22Rv1 (cell line): Measurements from ENCODE around the gene PDGFB.

ENCODE experiments used
- ZFX ChIP-seq: fragments of 450-650 bp; IDR thresholded peaks from 2 replicates; pipeline ENCODE4 v1.6.1; 2017; ENCODE audit warnings: antibody characterized with exemption, borderline replicate concordance
- TF ChIP-seq, protein P1 (sequence below): fragments of 450-650 bp; IDR thresholded peaks from 2 replicates; pipeline ENCODE4 v1.5.1; 2017; ENCODE audit warnings: mild to moderate bottlenecking

DNA sequence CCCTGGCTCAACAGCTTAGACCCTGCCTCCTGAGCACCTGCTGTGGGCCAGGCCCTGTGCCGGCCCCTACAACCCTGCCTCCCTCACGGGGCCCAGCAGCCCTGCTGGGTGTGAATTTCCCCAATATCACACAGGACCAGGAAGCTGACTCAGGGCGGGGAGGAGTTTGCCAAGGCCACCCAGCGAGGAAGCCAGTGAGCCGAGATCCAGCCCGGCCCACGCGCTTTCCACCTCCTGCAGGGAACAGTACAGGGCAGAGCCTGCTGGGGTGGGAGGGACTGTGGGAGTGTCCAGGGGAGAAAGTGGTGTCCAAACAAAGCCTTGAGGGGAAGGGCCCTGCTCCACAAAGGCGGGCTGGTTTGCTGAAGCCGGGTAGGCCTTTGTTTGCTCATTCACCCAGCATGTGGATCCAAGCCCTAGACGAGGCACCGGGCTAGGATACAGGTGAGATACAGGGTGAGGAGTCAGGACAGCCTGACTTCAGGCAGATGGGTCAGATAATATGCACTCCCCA, 47.8 kb upstream of the PDGFB start:
- TF ChIP-seq, protein P1, sequence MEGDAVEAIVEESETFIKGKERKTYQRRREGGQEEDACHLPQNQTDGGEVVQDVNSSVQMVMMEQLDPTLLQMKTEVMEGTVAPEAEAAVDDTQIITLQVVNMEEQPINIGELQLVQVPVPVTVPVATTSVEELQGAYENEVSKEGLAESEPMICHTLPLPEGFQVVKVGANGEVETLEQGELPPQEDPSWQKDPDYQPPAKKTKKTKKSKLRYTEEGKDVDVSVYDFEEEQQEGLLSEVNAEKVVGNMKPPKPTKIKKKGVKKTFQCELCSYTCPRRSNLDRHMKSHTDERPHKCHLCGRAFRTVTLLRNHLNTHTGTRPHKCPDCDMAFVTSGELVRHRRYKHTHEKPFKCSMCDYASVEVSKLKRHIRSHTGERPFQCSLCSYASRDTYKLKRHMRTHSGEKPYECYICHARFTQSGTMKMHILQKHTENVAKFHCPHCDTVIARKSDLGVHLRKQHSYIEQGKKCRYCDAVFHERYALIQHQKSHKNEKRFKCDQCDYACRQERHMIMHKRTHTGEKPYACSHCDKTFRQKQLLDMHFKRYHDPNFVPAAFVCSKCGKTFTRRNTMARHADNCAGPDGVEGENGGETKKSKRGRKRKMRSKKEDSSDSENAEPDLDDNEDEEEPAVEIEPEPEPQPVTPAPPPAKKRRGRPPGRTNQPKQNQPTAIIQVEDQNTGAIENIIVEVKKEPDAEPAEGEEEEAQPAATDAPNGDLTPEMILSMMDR: no peak
- TF ChIP-seq ZFX: no peak
